Measurements from ENCODE around the gene USHBP1.

The USHBP1 gene

GRCh38 chr19:17210296-17210695 lies 54.2 kb downstream of the USHBP1 start:
- no peak for DNase-seq (ENCODE audit: low read depth in 1 of 2, low spot score in 1 of 2)
- no peak overlapping the region for H3K27ac ChIP-seq (replicated peaks)
- TF ChIP-seq POLR2AphosphoS5 (IDR thresholded peaks at IDR 0.05; ENCODE audit: low read depth) (no peak), GABPA (IDR thresholded peaks at IDR 0.05; ENCODE audit: low read depth) (no peak), CTCF (IDR thresholded peaks at IDR 0.05; ENCODE audit: insufficient read depth, low read length) (no peak), REST (IDR thresholded peaks at IDR 0.05; ENCODE audit: insufficient replicate concordance, low read depth) (no peak), SPI1 (IDR thresholded peaks at IDR 0.05; ENCODE audit: borderline replicate concordance, low read depth) (no peak)
- no peak overlapping the region for H3K4me3 ChIP-seq (replicated peaks; ENCODE audit: insufficient read depth, low read length)
- H3K27me3 ChIP-seq (ENCODE audit: insufficient read depth, poor library complexity, severe bottlenecking) = no peaks in the 10 kb centered on the region

- DNase-seq (ENCODE audit: low read depth in 1 of 2, low spot score in 1 of 2) = no peak
- no peak overlapping the region for H3K4me3 ChIP-seq (replicated peaks; ENCODE audit: insufficient read depth, low read length)
- no peak for TF ChIP-seq SPI1 (IDR thresholded peaks at IDR 0.05; ENCODE audit: borderline replicate concordance, low read depth)
- TF ChIP-seq CTCF (IDR thresholded peaks at IDR 0.05; ENCODE audit: insufficient read depth, low read length) = no peak
- no peak for TF ChIP-seq GABPA (IDR thresholded peaks at IDR 0.05; ENCODE audit: low read depth)
- no peak for TF ChIP-seq POLR2AphosphoS5 (IDR thresholded peaks at IDR 0.05; ENCODE audit: low read depth)
- TF ChIP-seq REST (IDR thresholded peaks at IDR 0.05; ENCODE audit: insufficient replicate concordance, low read depth) = no peak
- H3K27me3 ChIP-seq (ENCODE audit: insufficient read depth, poor library complexity, severe bottlenecking) = no peaks in the 10 kb centered on the region
- no peak overlapping the region for H3K27ac ChIP-seq (replicated peaks)
Observed at GRCh38 chr19:17209126-17210036, 55.2 kb downstream of the USHBP1 start.

- no peak overlapping the region for H3K4me3 ChIP-seq (replicated peaks; ENCODE audit: insufficient read depth, low read length)
- TF ChIP-seq POLR2AphosphoS5 (IDR thresholded peaks at IDR 0.05; ENCODE audit: low read depth) = no peak
- no peak for TF ChIP-seq REST (IDR thresholded peaks at IDR 0.05; ENCODE audit: insufficient replicate concordance, low read depth)
- no peak for TF ChIP-seq GABPA (IDR thresholded peaks at IDR 0.05; ENCODE audit: low read depth)
- TF ChIP-seq CTCF (IDR thresholded peaks at IDR 0.05; ENCODE audit: insufficient read depth, low read length) = no peak
- TF ChIP-seq SPI1 (IDR thresholded peaks at IDR 0.05; ENCODE audit: borderline replicate concordance, low read depth) = no peak
- no peaks in the 10 kb centered on the region for H3K27me3 ChIP-seq (ENCODE audit: insufficient read depth, poor library complexity, severe bottlenecking)
- no peak for DNase-seq (ENCODE audit: low read depth in 1 of 2, low spot score in 1 of 2)
- H3K27ac ChIP-seq (replicated peaks) = no peak overlapping the region
Observed at GRCh38 chr19:17206736-17207581, 57.6 kb downstream of the USHBP1 start.

All from HL-60 (cell line).